H9 (cell line): ENCODE results near the gene ASGR2. TPM values are rescaled to one million over a fixed set of nuclear protein-coding genes. Genes with fewer than 3 reads are reported as not detected.

Source experiments
- DNase-seq: peaks from one replicate; pipeline ENCODE4 v3.0.0-alpha.2; 2017
- H2AFZ ChIP-seq: one replicate; pipeline ENCODE4 v1.6.1; 2013; ENCODE audit warnings: mild to moderate bottlenecking, low read length, control low read depth, moderate library complexity
- H2AK5ac ChIP-seq: 2 replicates; pipeline ENCODE4 v1.6.1; 2013; ENCODE audit warnings: low read length, control low read depth, mixed read lengths; ENCODE audit not compliant: insufficient read length
- H2BK120ac ChIP-seq: one replicate; pipeline ENCODE4 v1.6.1; 2013; ENCODE audit warnings: low read depth, mild to moderate bottlenecking, low read length, control low read depth, inconsistent platforms; ENCODE audit not compliant: poor library complexity, severe bottlenecking
- H2BK12ac ChIP-seq: 2 replicates; pipeline ENCODE4 v1.6.1; 2013; ENCODE audit warnings: low read length, control low read depth, mixed read lengths, low read depth; ENCODE audit not compliant: insufficient read length
- H2BK15ac ChIP-seq: 2 replicates; pipeline ENCODE4 v1.6.1; 2013; ENCODE audit warnings: low read depth, low read length, control low read depth
- H2BK20ac ChIP-seq: one replicate; pipeline ENCODE4 v1.6.1; 2013; ENCODE audit warnings: low read depth, mild to moderate bottlenecking, low read length, control low read depth, inconsistent platforms; ENCODE audit not compliant: poor library complexity, severe bottlenecking
- H2BK5ac ChIP-seq: 2 replicates; pipeline ENCODE4 v1.6.1; 2013; ENCODE audit warnings: low read length, control low read depth, mixed read lengths; ENCODE audit not compliant: insufficient read length
- H3K14ac ChIP-seq: 2 replicates; pipeline ENCODE4 v1.6.1; 2013; ENCODE audit warnings: low read length, control low read depth; ENCODE audit not compliant: insufficient read depth
- H3K18ac ChIP-seq: 2 replicates; pipeline ENCODE4 v1.6.1; 2013; ENCODE audit warnings: low read depth, mild to moderate bottlenecking, mixed read lengths, low read length, control low read depth; ENCODE audit not compliant: insufficient read length
- H3K23ac ChIP-seq: 2 replicates; pipeline ENCODE4 v1.6.1; 2013; ENCODE audit warnings: low read length, control low read depth, mixed read lengths, low read depth; ENCODE audit not compliant: insufficient read length
- H3K23me2 ChIP-seq: 2 replicates; pipeline ENCODE4 v1.6.1; 2013; ENCODE audit warnings: low read depth, mild to moderate bottlenecking, mixed read lengths, low read length, control low read depth; ENCODE audit not compliant: insufficient read length, poor library complexity, severe bottlenecking
- H3K27ac ChIP-seq: 2 replicates; pipeline ENCODE4 v1.5.1; 2013; ENCODE audit warnings: low read length, control low read depth, mixed read lengths, low read depth; ENCODE audit not compliant: insufficient read length
- H3K27me3 ChIP-seq: 2 replicates; pipeline ENCODE4 v1.6.1; 2013; ENCODE audit warnings: low read length, control low read depth, inconsistent platforms; ENCODE audit not compliant: insufficient read depth
- H3K4ac ChIP-seq: 2 replicates; pipeline ENCODE4 v1.6.1; 2013; ENCODE audit warnings: low read depth, mild to moderate bottlenecking, control low read depth, inconsistent platforms, low read length, moderate library complexity
- H3K4me1 ChIP-seq: 2 replicates; pipeline ENCODE4 v1.6.1; 2013; ENCODE audit warnings: low read length, control low read depth, inconsistent platforms; ENCODE audit not compliant: insufficient read depth
- H3K4me2 ChIP-seq: 2 replicates; pipeline ENCODE4 v1.6.1; 2013; ENCODE audit warnings: low read length, control low read depth, mixed read lengths; ENCODE audit not compliant: insufficient read length, insufficient read depth
- H3K56ac ChIP-seq: 2 replicates; pipeline ENCODE4 v1.6.1; 2013; ENCODE audit warnings: low read depth, mild to moderate bottlenecking, mixed read lengths, low read length, control low read depth; ENCODE audit not compliant: insufficient read length
- H3K79me1 ChIP-seq: 2 replicates; pipeline ENCODE4 v1.6.1; 2013; ENCODE audit warnings: low read depth, mild to moderate bottlenecking, moderate library complexity, low read length, control low read depth, inconsistent platforms; ENCODE audit not compliant: insufficient read depth, poor library complexity, severe bottlenecking
- H3K79me2 ChIP-seq: 2 replicates; pipeline ENCODE4 v1.6.1; 2013; ENCODE audit warnings: low read length, control low read depth, inconsistent platforms; ENCODE audit not compliant: insufficient read depth
- H3K9ac ChIP-seq: 2 replicates; pipeline ENCODE4 v1.6.1; 2013; ENCODE audit warnings: low read length, control low read depth, mixed read lengths; ENCODE audit not compliant: insufficient read length; ENCODE audit errors: extremely low read depth
- H3K9me3 ChIP-seq: one replicate; pipeline ENCODE4 v1.6.1; 2013; ENCODE audit warnings: low read depth, low read length, inconsistent platforms; ENCODE audit not compliant: control insufficient read depth
- H3T11ph ChIP-seq: one replicate; pipeline ENCODE4 v1.6.1; 2013; ENCODE audit warnings: mild to moderate bottlenecking, low read length, control low read depth, inconsistent platforms
- H4K20me1 ChIP-seq: one replicate; pipeline ENCODE4 v1.6.1; 2013; ENCODE audit not compliant: control insufficient read depth, insufficient read length, insufficient read depth
- H4K5ac ChIP-seq: 2 replicates; pipeline ENCODE4 v1.6.1; 2013; ENCODE audit warnings: low read depth, mild to moderate bottlenecking, mixed read lengths, low read length, control low read depth; ENCODE audit not compliant: insufficient read length
- H4K8ac ChIP-seq: replicated peaks from 2 replicates; pipeline ENCODE4 v1.6.1; 2013; ENCODE audit warnings: low read length, control low read depth, mixed read lengths, low read depth; ENCODE audit not compliant: insufficient read length
- H4K91ac ChIP-seq: 2 replicates; pipeline ENCODE4 v1.6.1; 2013; ENCODE audit warnings: low read depth, mild to moderate bottlenecking, moderate library complexity, mixed read lengths, low read length, control low read depth; ENCODE audit not compliant: insufficient read length
- H3K27ac Mint-ChIP-seq, 3 experiments: 2 replicates in 2 of 3; 3 replicates in 1 of 3; pipeline ENCODE4 v1.8.0; 2020 to 2021; ENCODE audit warnings: mixed read lengths in 3 of 3, mild to moderate bottlenecking in 1 of 3, moderate library complexity in 1 of 3
- H3K27me3 Mint-ChIP-seq: 2 replicates; pipeline ENCODE4 v1.8.0; 2021; ENCODE audit warnings: low read depth, mild to moderate bottlenecking, moderate library complexity, mixed read lengths
- H3K36me3 Mint-ChIP-seq, 3 experiments: 2 replicates in 2 of 3; 3 replicates in 1 of 3; pipeline ENCODE4 v1.8.0; 2020 to 2021; ENCODE audit warnings: low read depth in 3 of 3, mixed read lengths in 3 of 3; ENCODE audit not compliant: insufficient read depth in 1 of 3
- H3K4me1 Mint-ChIP-seq, 2 experiments: 2 replicates each; pipeline ENCODE4 v1.8.0; 2020; ENCODE audit warnings: mixed read lengths in 2 of 2
- H3K4me3 Mint-ChIP-seq, 2 experiments: 2 replicates in 1 of 2; 3 replicates in 1 of 2; pipeline ENCODE4 v1.8.0; 2020 to 2021; ENCODE audit warnings: mild to moderate bottlenecking in 2 of 2, mixed read lengths in 2 of 2, moderate library complexity in 1 of 2
- H3K9me3 Mint-ChIP-seq, 2 experiments: 2 replicates in 1 of 2; 3 replicates in 1 of 2; pipeline ENCODE4 v1.8.0; 2020; ENCODE audit warnings: mild to moderate bottlenecking in 2 of 2, mixed read lengths in 2 of 2, moderate library complexity in 1 of 2
- WGBS: extraction: QIAGEN DNeasy Blood & Tissue Kit; methylation state at CpG from one replicate; pipeline ENCODE4 v1.1.7; 2013; ENCODE audit warnings: missing lambda C conversion rate, low lambda C conversion rate, mixed read lengths; ENCODE audit not compliant: insufficient read length; ENCODE audit errors: extremely low coverage; 5-methylcytosine and 5-hydroxymethylcytosine counted together
- total RNA-seq: library from RNA; stranded (reverse); gene quantifications from 2 replicates; pipeline ENCODE4 v1.2.1, GENCODE V29; 2021
- TF ChIP-seq, protein P1 (sequence below): fragments of 200-600 bp; sonication (generic); conservative IDR thresholded peaks from 3 replicates; pipeline ENCODE4 v1.8.0; 2021; ENCODE audit warnings: antibody characterized with exemption, mild to moderate bottlenecking

Gene ASGR2
- total RNA-seq, 1 experiment from 2014 or later: not detected

DNA sequence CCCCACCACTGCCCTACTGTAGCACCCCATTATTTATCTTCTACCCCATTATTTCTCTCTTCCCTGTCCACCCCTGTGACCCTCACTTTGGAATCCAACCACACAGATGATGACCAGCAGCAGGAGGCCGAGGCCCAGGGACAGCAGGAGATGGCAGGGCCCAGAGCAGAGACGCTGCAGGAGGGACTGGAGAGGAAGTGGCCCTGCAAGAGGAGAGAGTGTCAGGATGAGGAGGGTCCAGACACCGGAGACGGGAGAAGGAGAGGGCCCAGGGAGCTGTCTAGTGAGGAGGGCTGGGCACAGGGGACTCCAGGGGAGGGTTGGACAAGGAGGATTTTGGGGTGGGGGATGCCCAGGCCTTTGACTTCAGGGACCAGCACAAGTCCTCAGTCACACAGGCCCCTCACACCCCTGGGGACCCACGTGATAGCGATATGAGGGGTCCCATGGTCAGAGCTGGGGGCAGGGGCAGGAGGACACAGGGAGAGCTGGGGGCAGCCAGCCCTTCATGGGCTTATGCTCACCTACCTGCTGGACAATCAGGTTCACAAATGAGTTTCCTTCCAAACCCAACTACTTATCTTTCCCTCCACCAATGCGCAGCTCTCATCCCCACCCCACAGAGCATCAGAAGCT lies 36.6 kb downstream of the ASGR2 start:
- Histone ChIP-seq H2BK15ac (no peak overlapping the region), H4K8ac (no peak overlapping the region), H3K79me2 (no peaks in the 10 kb centered on the region), H3K14ac (no peak overlapping the region), H2BK120ac (no peak overlapping the region), H2AK5ac (no peak overlapping the region), H3K4me2 (no peak overlapping the region), H4K20me1 (no peaks in the 10 kb centered on the region), H4K91ac (no peak overlapping the region), H3K79me1 (no peaks in the 10 kb centered on the region), H3K4me1 (no peaks in the 10 kb centered on the region), H2BK5ac (no peak overlapping the region), H2AFZ (no peak overlapping the region), H2BK20ac (no peak overlapping the region), H3K27me3 (no peaks in the 10 kb centered on the region; the same call in 1 of the 2 replicates), H3K27ac (no peak overlapping the region), H3T11ph (no peak overlapping the region), H3K23ac (no peak overlapping the region), H3K56ac (no peak overlapping the region), H3K9ac (no peak overlapping the region), H3K18ac (no peak overlapping the region), H3K9me3 (no peaks in the 10 kb centered on the region), H3K23me2 (no peaks in the 10 kb centered on the region), H2BK12ac (no peak overlapping the region), H4K5ac (no peak overlapping the region), H3K4ac (no peak overlapping the region)
- Mint-ChIP-seq H3K9me3 (peaks cover 0 to 6% of the 10 kb centered on the region in 2 experiments; a peak in 1 of 5 replicates), H3K36me3 (no peaks in the 10 kb centered on the region), H3K27me3 (peaks cover 18% of the 10 kb centered on the region), H3K4me3 (no peak overlapping the region; a peak in 1 of 5 replicates), H3K27ac (no peak overlapping the region), H3K4me1 (no peaks in the 10 kb centered on the region)
- TF ChIP-seq, protein P1, sequence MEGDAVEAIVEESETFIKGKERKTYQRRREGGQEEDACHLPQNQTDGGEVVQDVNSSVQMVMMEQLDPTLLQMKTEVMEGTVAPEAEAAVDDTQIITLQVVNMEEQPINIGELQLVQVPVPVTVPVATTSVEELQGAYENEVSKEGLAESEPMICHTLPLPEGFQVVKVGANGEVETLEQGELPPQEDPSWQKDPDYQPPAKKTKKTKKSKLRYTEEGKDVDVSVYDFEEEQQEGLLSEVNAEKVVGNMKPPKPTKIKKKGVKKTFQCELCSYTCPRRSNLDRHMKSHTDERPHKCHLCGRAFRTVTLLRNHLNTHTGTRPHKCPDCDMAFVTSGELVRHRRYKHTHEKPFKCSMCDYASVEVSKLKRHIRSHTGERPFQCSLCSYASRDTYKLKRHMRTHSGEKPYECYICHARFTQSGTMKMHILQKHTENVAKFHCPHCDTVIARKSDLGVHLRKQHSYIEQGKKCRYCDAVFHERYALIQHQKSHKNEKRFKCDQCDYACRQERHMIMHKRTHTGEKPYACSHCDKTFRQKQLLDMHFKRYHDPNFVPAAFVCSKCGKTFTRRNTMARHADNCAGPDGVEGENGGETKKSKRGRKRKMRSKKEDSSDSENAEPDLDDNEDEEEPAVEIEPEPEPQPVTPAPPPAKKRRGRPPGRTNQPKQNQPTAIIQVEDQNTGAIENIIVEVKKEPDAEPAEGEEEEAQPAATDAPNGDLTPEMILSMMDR: no peak
- DNase-seq: no peak
- no CpG with 5 or more reads among the region's 7 CpGs for WGBS
